ENCODE data around the gene P2RY10.

DNA sequence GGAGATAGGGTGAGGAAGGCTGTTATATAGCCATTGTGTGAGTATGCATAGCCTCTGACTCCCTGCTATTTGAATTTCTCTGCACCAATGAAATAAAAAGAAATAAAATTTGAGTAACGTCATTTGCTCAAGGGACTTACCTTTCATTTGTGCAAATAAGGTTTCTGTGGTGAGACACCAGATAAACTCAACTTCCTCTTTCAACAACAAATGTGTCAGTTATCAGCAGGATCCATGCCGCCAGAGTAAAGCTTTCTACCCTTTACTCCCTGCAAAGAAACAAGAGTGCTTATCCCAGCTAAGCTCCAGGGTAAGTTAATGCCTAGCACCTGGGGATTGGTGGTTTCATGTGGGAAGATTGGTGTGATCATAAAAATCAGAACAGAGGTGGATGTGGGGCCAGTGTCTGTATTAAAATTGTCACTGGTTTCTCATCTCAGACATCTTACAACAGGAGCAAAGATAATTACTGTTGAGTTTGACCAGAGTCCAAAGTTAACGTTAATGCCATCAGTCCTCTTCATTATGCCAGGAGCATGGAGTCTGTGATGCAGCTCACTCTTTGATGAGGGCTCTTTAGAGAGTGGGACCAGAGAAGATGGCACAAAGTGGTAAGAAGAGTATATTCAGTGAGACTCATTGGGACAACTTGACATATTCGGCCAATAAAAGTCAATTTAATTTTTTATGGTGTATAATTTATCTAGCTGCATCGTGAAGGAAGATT lies at the start of gene P2RY10:
- TF ChIP-seq, protein P1, sequence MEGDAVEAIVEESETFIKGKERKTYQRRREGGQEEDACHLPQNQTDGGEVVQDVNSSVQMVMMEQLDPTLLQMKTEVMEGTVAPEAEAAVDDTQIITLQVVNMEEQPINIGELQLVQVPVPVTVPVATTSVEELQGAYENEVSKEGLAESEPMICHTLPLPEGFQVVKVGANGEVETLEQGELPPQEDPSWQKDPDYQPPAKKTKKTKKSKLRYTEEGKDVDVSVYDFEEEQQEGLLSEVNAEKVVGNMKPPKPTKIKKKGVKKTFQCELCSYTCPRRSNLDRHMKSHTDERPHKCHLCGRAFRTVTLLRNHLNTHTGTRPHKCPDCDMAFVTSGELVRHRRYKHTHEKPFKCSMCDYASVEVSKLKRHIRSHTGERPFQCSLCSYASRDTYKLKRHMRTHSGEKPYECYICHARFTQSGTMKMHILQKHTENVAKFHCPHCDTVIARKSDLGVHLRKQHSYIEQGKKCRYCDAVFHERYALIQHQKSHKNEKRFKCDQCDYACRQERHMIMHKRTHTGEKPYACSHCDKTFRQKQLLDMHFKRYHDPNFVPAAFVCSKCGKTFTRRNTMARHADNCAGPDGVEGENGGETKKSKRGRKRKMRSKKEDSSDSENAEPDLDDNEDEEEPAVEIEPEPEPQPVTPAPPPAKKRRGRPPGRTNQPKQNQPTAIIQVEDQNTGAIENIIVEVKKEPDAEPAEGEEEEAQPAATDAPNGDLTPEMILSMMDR (IDR thresholded peaks at IDR 0.05): no peak
- no peak for TF ChIP-seq POLR2AphosphoS5 (IDR thresholded peaks at IDR 0.05)

Measured in suprapubic skin (tissue), 3 donors.